ENCODE data around the gene SLC9A1.

SLC9A1 gene

DNA sequence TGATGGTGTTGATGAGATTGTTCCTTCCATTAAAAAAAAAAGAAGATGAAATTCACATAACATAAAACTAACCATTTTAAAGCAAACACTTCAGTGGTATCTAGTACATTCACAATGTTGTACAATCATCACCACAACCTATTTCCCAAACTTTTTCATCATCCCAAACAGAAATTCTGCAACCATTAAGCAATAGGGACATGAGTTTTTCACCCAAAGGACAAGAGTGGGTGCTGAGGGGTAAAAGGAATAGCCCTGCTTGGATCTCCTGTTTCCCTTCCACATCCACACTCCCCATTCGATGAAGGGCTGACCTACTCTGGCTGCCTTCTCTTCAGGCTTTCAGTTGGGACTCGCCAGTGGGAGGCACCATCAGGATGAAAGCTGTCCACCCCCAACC, 59.3 kb downstream of the SLC9A1 start:
- no peak for TF ChIP-seq ZBTB26 (tag by site-specific recombination; optimal IDR thresholded peaks at IDR 0.05)
- TF ChIP-seq ZNF610 (tag by site-specific recombination; IDR thresholded peaks at IDR 0.05; ENCODE audit: borderline replicate concordance), result no peak
- no peak for TF ChIP-seq ZNF24 (tag by site-specific recombination; IDR thresholded peaks at IDR 0.05)
- no peaks in the 10 kb centered on the region for H3K9me3 ChIP-seq (ENCODE audit: control insufficient read depth, insufficient read depth, low read depth, low read length)
- peaks cover 8% of the 10 kb centered on the region for H3K4me1 ChIP-seq (ENCODE audit: control insufficient read depth, insufficient read depth, low read length)
- H3K27ac ChIP-seq (ENCODE audit: extremely low read depth, low read depth, low read length), result no peak overlapping the region
- H3K4me3 ChIP-seq (ENCODE audit: low read depth, low read length), result no peak overlapping the region
- H3K36me3 ChIP-seq (ENCODE audit: control insufficient read depth in 2 of 2, insufficient read depth in 1 of 2, low read length in 2 of 2), result peaks cover 0 to 4% of the 10 kb centered on the region in 2 experiments; a peak in 1 of 3 replicates
- ChIA-PET POLR2A (no interaction called here), CTCF (interaction anchor here (0.6 to 15.2 kb wide), 7 partner anchors 15 to 289 kb away, joined by 3 to 329 read pairs (median 4); partner anchors contain the start of gene TRNP1)

DNA sequence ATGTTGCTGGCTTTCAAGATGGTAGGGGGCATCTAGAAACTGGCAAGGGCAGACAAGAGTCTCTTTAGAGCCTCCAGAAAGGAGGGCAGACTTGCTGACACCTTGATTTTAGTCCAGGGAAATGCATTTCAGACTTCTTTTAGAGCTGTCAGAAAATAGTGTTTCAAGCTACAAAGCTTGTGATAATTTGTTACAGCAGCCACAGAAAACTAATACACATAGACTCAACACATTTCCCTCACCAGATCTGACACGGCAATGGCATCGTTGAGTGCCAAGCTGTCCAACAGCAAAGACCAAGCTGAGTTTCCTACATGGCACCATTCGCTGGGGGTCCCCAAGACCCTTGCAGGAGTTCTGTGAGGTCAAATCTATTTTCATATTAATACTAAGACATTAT, 62.0 kb downstream of the SLC9A1 start:
- no peaks in the 10 kb centered on the region for H3K4me1 ChIP-seq (ENCODE audit: control insufficient read depth, insufficient read depth, low read length)
- H3K4me3 ChIP-seq (ENCODE audit: low read depth, low read length), result no peak overlapping the region
- no peak for TF ChIP-seq SP2 (tag by site-specific recombination; IDR thresholded peaks at IDR 0.05)
- TF ChIP-seq ZNF701 (tag by site-specific recombination; IDR thresholded peaks at IDR 0.05), result no peak
- TF ChIP-seq, protein P1, sequence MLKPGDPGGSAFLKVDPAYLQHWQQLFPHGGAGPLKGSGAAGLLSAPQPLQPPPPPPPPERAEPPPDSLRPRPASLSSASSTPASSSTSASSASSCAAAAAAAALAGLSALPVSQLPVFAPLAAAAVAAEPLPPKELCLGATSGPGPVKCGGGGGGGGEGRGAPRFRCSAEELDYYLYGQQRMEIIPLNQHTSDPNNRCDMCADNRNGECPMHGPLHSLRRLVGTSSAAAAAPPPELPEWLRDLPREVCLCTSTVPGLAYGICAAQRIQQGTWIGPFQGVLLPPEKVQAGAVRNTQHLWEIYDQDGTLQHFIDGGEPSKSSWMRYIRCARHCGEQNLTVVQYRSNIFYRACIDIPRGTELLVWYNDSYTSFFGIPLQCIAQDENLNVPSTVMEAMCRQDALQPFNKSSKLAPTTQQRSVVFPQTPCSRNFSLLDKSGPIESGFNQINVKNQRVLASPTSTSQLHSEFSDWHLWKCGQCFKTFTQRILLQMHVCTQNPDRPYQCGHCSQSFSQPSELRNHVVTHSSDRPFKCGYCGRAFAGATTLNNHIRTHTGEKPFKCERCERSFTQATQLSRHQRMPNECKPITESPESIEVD (tag by site-specific recombination; IDR thresholded peaks at IDR 0.05), result no peak
- no peak for TF ChIP-seq ZNF639 (tag by site-specific recombination; IDR thresholded peaks at IDR 0.05)
- no peak for TF ChIP-seq ZNF350 (tag by site-specific recombination; IDR thresholded peaks at IDR 0.05)
- no peak for TF ChIP-seq ZNF214 (tag by site-specific recombination; IDR thresholded peaks at IDR 0.05; ENCODE audit: borderline replicate concordance)
- no peak for TF ChIP-seq BCL6B (tag by site-specific recombination; IDR thresholded peaks at IDR 0.05)
- TF ChIP-seq ZNF202 (tag by site-specific recombination; IDR thresholded peaks at IDR 0.05; ENCODE audit: borderline replicate concordance), result no peak
- no peak for TF ChIP-seq KLF8 (tag by site-specific recombination; IDR thresholded peaks at IDR 0.05)
- TF ChIP-seq ZNF112 (tag by site-specific recombination; IDR thresholded peaks at IDR 0.05), result no peak
- TF ChIP-seq ZNF121 (tag by site-specific recombination; IDR thresholded peaks at IDR 0.05), result no peak
- no peak for TF ChIP-seq ZNF549 (tag by site-specific recombination; IDR thresholded peaks at IDR 0.05)
- no peaks in the 10 kb centered on the region for H3K9me3 ChIP-seq (ENCODE audit: control insufficient read depth, insufficient read depth, low read depth, low read length)
- ChIA-PET CTCF (interaction anchor here (1.2 to 15.2 kb wide), 3 partner anchors 47 to 203 kb away, joined by 3 to 329 read pairs (median 116); partner anchors contain the start of gene TRNP1), POLR2A (interaction anchor here (0.6 kb wide), 1 partner anchor 41 kb away, joined by 3 read pairs; no protein-coding TSS in a partner anchor)
- no peaks in the 10 kb centered on the region for H3K36me3 ChIP-seq (ENCODE audit: control insufficient read depth in 2 of 2, insufficient read depth in 1 of 2, low read length in 2 of 2)
- H3K27ac ChIP-seq (ENCODE audit: extremely low read depth, low read depth, low read length), result no peak overlapping the region

GRCh38 chr1:27090911-27091310, 64.0 kb downstream of the SLC9A1 start:
- TF ChIP-seq ZNF274 (IDR thresholded peaks at IDR 0.05; ENCODE audit: low read length) (no peak), ZNF274 (tag by site-specific recombination; IDR thresholded peaks at IDR 0.05; ENCODE audit: borderline replicate concordance) (no peak), TSHZ1 (tag by site-specific recombination; IDR thresholded peaks at IDR 0.05; ENCODE audit: borderline replicate concordance) (no peak), ZNF404 (tag by site-specific recombination; IDR thresholded peaks at IDR 0.05) (no peak)
- Histone ChIP-seq H3K27ac (ENCODE audit: extremely low read depth, low read depth, low read length) (no peak overlapping the region), H3K4me3 (ENCODE audit: low read depth, low read length) (no peak overlapping the region), H3K36me3 (ENCODE audit: control insufficient read depth in 2 of 2, insufficient read depth in 1 of 2, low read length in 2 of 2) (no peaks in the 10 kb centered on the region), H3K9me3 (ENCODE audit: control insufficient read depth, insufficient read depth, low read depth, low read length) (no peaks in the 10 kb centered on the region), H3K4me1 (ENCODE audit: control insufficient read depth, insufficient read depth, low read length) (no peaks in the 10 kb centered on the region)
- CTCF ChIA-PET, result interaction anchor here (1.0 to 15.2 kb wide), 3 partner anchors 11 to 94 kb away, joined by 3 to 329 read pairs (median 116); partner anchors contain the start of gene TRNP1
- POLR2A ChIA-PET, result no interaction called here

Measured in HEK293 (cell line).